ENCODE results near the gene TET3.

The TET3 gene

DNA sequence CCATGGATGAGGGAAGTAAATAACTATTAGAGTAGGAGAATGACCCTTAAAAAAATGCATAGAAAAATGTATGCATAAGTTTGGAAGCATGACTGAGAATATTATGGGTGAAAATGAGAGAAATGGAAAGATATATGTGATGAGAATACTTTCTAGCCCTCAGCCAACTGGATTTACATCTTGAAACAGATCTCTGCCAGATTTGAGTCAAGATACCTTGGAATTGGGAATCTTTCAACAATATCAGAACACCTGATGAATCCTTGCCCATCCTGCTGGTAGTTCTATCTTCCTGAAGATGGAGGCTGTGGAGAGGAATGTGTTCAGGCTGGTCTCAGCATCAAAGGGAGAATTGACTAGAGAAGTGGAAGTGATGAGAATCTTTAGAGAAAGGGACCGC is 5.8 kb downstream of the TET3 start:
- no peaks in the 10 kb centered on the region for H3K27me3 ChIP-seq (ENCODE audit: low read depth, low read length)
- no peak overlapping the region for H3K9ac ChIP-seq (ENCODE audit: low read length)
- H3K9me3 ChIP-seq (ENCODE audit: insufficient read depth, low read length): no peaks in the 10 kb centered on the region
- TF ChIP-seq, protein P1, sequence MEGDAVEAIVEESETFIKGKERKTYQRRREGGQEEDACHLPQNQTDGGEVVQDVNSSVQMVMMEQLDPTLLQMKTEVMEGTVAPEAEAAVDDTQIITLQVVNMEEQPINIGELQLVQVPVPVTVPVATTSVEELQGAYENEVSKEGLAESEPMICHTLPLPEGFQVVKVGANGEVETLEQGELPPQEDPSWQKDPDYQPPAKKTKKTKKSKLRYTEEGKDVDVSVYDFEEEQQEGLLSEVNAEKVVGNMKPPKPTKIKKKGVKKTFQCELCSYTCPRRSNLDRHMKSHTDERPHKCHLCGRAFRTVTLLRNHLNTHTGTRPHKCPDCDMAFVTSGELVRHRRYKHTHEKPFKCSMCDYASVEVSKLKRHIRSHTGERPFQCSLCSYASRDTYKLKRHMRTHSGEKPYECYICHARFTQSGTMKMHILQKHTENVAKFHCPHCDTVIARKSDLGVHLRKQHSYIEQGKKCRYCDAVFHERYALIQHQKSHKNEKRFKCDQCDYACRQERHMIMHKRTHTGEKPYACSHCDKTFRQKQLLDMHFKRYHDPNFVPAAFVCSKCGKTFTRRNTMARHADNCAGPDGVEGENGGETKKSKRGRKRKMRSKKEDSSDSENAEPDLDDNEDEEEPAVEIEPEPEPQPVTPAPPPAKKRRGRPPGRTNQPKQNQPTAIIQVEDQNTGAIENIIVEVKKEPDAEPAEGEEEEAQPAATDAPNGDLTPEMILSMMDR (IDR thresholded peaks at IDR 0.05; ENCODE audit: low read depth, low read length): no peak
- TF ChIP-seq EZH2phosphoT487 (IDR thresholded peaks at IDR 0.05; ENCODE audit: low read depth): no peak
- H3K27ac ChIP-seq (ENCODE audit: low read length): no peak overlapping the region
- peaks cover 46% of the 10 kb centered on the region for H3K4me1 ChIP-seq (ENCODE audit: low read length)
- H3K36me3 ChIP-seq (replicated peaks; ENCODE audit: low read depth, low read length): peaks cover 77% of the 10 kb centered on the region
- peaks cover 100% of the 10 kb centered on the region for H3K79me2 ChIP-seq (ENCODE audit: low read length)
- H4K20me1 ChIP-seq (ENCODE audit: insufficient read depth, low read length): peaks cover 96% of the 10 kb centered on the region
- H2AFZ ChIP-seq (ENCODE audit: low read depth, low read length): no peak overlapping the region
- no peak overlapping the region for H3K4me3 ChIP-seq (ENCODE audit: low read length)
- H3K4me2 ChIP-seq (ENCODE audit: low read length): no peak overlapping the region

DNA sequence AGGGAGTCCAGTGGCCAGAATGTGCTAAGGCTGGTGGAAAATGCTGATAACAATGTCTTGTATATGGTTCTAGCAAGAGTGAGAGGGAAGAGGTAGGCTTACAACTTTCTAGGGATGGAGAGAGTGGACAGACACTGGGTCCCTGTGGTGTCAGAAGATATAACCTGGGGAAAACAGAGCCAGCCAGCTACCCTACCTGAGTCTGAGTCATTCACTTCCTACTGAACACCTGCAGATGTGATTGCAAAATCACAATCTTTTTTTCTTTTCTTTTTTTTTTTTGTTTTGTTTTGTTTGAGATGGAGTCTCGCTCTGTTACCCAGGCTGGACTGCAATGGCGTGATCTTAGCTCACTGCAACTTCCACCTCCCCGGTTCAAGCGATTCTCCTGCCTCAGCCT is 7.3 kb downstream of the TET3 start:
- peaks cover 36% of the 10 kb centered on the region for H3K4me1 ChIP-seq (ENCODE audit: low read length)
- H4K20me1 ChIP-seq (ENCODE audit: insufficient read depth, low read length): peaks cover 99% of the 10 kb centered on the region

GRCh38 chr2:73993376-73993775 is 8.7 kb downstream of the TET3 start:
- H3K27me3 ChIP-seq (ENCODE audit: low read depth, low read length): no peaks in the 10 kb centered on the region
- H3K9ac ChIP-seq (ENCODE audit: low read length): no peak overlapping the region
- H3K79me2 ChIP-seq (ENCODE audit: low read length): peaks cover 100% of the 10 kb centered on the region
- no peak overlapping the region for H3K4me2 ChIP-seq (ENCODE audit: low read length)
- no peak overlapping the region for H3K4me3 ChIP-seq (ENCODE audit: low read length)
- no peak overlapping the region for H2AFZ ChIP-seq (ENCODE audit: low read depth, low read length)
- H3K27ac ChIP-seq (ENCODE audit: low read length): no peak overlapping the region
- peaks cover 33% of the 10 kb centered on the region for H3K4me1 ChIP-seq (ENCODE audit: low read length)
- TF ChIP-seq, protein P1 (IDR thresholded peaks at IDR 0.05; ENCODE audit: low read depth, low read length): no peak
- no peak for TF ChIP-seq EZH2phosphoT487 (IDR thresholded peaks at IDR 0.05; ENCODE audit: low read depth)
- H4K20me1 ChIP-seq (ENCODE audit: insufficient read depth, low read length): peaks cover 99% of the 10 kb centered on the region
- peaks cover 75% of the 10 kb centered on the region for H3K36me3 ChIP-seq (replicated peaks; ENCODE audit: low read depth, low read length)
- H3K9me3 ChIP-seq (ENCODE audit: insufficient read depth, low read length): no peaks in the 10 kb centered on the region

More for the DNA sequence above, 7.3 kb downstream of the TET3 start:
- Histone ChIP-seq H3K27ac (ENCODE audit: low read length) (no peak overlapping the region), H3K4me3 (ENCODE audit: low read length) (no peak overlapping the region), H3K9me3 (ENCODE audit: insufficient read depth, low read length) (no peaks in the 10 kb centered on the region), H3K4me2 (ENCODE audit: low read length) (no peak overlapping the region), H3K36me3 (replicated peaks; ENCODE audit: low read depth, low read length) (peaks cover 75% of the 10 kb centered on the region), H2AFZ (ENCODE audit: low read depth, low read length) (no peak overlapping the region), H3K27me3 (ENCODE audit: low read depth, low read length) (no peaks in the 10 kb centered on the region), H3K9ac (ENCODE audit: low read length) (no peak overlapping the region), H3K79me2 (ENCODE audit: low read length) (peaks cover 100% of the 10 kb centered on the region)
- TF ChIP-seq, protein P1 (IDR thresholded peaks at IDR 0.05; ENCODE audit: low read depth, low read length): no peak
- TF ChIP-seq EZH2phosphoT487 (IDR thresholded peaks at IDR 0.05; ENCODE audit: low read depth): no peak

- Histone ChIP-seq H3K4me2 (ENCODE audit: low read length) (no peak overlapping the region; the same call in 1 of the 2 replicates), H3K4me3 (ENCODE audit: low read length) (no peak overlapping the region), H3K27me3 (ENCODE audit: low read depth, low read length) (no peaks in the 10 kb centered on the region), H3K36me3 (replicated peaks; ENCODE audit: low read depth, low read length) (peaks cover 75% of the 10 kb centered on the region), H3K9me3 (ENCODE audit: insufficient read depth, low read length) (no peaks in the 10 kb centered on the region), H3K27ac (ENCODE audit: low read length) (no peak overlapping the region), H2AFZ (ENCODE audit: low read depth, low read length) (no peak overlapping the region), H4K20me1 (ENCODE audit: insufficient read depth, low read length) (peaks cover 99% of the 10 kb centered on the region), H3K79me2 (ENCODE audit: low read length) (peaks cover 100% of the 10 kb centered on the region), H3K4me1 (ENCODE audit: low read length) (peaks cover 34% of the 10 kb centered on the region), H3K9ac (ENCODE audit: low read length) (no peak overlapping the region)
- TF ChIP-seq, protein P1 (IDR thresholded peaks at IDR 0.05; ENCODE audit: low read depth, low read length): no peak
- TF ChIP-seq EZH2phosphoT487 (IDR thresholded peaks at IDR 0.05; ENCODE audit: low read depth): no peak
These were observed 9.1 kb downstream of the TET3 start for GRCh38 chr2:73993778-73994177.

All from OCI-LY3 (cell line).